Lung (tissue), 12 donors: ENCODE results near the gene DENND6B. TPM values are rescaled to one million over a fixed set of nuclear protein-coding genes. Genes with fewer than 3 reads are reported as not detected.
A peak's percentile ranks its signal among the peaks of the same experiment; 100 is the strongest.

Experiments used
- ATAC-seq: fragments of 200-7000 bp; cut with Tn5 transposase; one replicate; pipeline ENCODE4 v1.9.1; 2020; ENCODE audit warnings: moderate number of reproducible peaks; ENCODE audit not compliant: insufficient read depth, low FRiP score
- DNase-seq, 3 donors: peaks; one replicate each; pipeline ENCODE4 v3.0.0-alpha.2; 2013 to 2017
- H3K27ac ChIP-seq, 2 donors: one replicate each; pipeline ENCODE4 v1.5.1; 2013; ENCODE audit warnings: mild to moderate bottlenecking in 2 of 2, moderate library complexity in 2 of 2, control low read depth in 1 of 2, inconsistent platforms in 1 of 2, low read depth in 1 of 2, low read length in 1 of 2
- H3K27me3 ChIP-seq, 3 donors: one replicate each; pipeline ENCODE4 v1.5.1; 2013; ENCODE audit warnings: low read length in 2 of 3; ENCODE audit not compliant: control insufficient read depth in 3 of 3, insufficient read depth in 3 of 3
- H3K36me3 ChIP-seq, 4 donors: one replicate each; pipeline ENCODE4 v1.5.1; 2013; ENCODE audit warnings: low read length in 4 of 4, mild to moderate bottlenecking in 1 of 4, moderate library complexity in 1 of 4; ENCODE audit not compliant: control insufficient read depth in 4 of 4, insufficient read depth in 4 of 4
- H3K4me1 ChIP-seq, 5 donors: one replicate each; pipeline ENCODE4 v1.5.1; 2013; ENCODE audit warnings: low read length in 5 of 5, mild to moderate bottlenecking in 2 of 5, moderate library complexity in 1 of 5; ENCODE audit not compliant: control insufficient read depth in 5 of 5, insufficient read depth in 5 of 5
- H3K4me3 ChIP-seq: one replicate; pipeline ENCODE4 v1.5.1; 2013; ENCODE audit warnings: mild to moderate bottlenecking, control low read depth, moderate library complexity
- H3K9ac ChIP-seq, 2 donors: one replicate each; pipeline ENCODE4 v1.5.1; 2013; ENCODE audit warnings: low read length in 2 of 2, control low read depth in 1 of 2; ENCODE audit not compliant: insufficient read depth in 1 of 2
- H3K9me3 ChIP-seq, 4 donors: one replicate each; pipeline ENCODE4 v1.5.1; 2013; ENCODE audit warnings: low read length in 3 of 4, mild to moderate bottlenecking in 1 of 4, moderate library complexity in 1 of 4; ENCODE audit not compliant: control insufficient read depth in 4 of 4, insufficient read depth in 3 of 4
- CTCF ChIP-seq: IDR thresholded peaks from 2 replicates; pipeline ENCODE4 v1.5.1; 2012; ENCODE audit warnings: mild to moderate bottlenecking; ENCODE audit errors: control extremely low read depth, extremely low read depth
- WGBS, 2 donors: extraction: QIAGEN DNeasy Blood & Tissue Kit; methylation state at CpG; one replicate each; pipeline ENCODE4 v1.1.7; 2013; 5-methylcytosine and 5-hydroxymethylcytosine counted together
- polyA plus RNA-seq, 2 donors: library from polyadenylated mRNA; stranded (reverse); fragments of 200-250 nt; gene quantifications; one replicate each; pipeline ENCODE4 v1.2.1, GENCODE V29; 2013
- total RNA-seq, 2 donors: library from RNA; depleted of rRNA in 1 of 2; stranded (reverse); fragments of >200 nt in 1 of 2; gene quantifications; one replicate each; pipeline ENCODE4 v1.2.1, GENCODE V29; 2014 to 2021
- donor health status: control.
- donor health status: control.
- donor health status: Bipolar disorder and iron deficiency.
- donor health status: healthy.
- donor health status: DM: yes; HTN: yes; CAD: no.

Gene DENND6B
- total and polyA plus RNA-seq, 4 donors: 8.0 to 26.0 (median 12.6) TPM

GRCh38 chr22:50278461-50278860, 48.4 kb downstream of the DENND6B start:
- H3K27ac ChIP-seq: no peak overlapping the region
- no peaks in the 10 kb centered on the region for H3K9me3 ChIP-seq
- H3K27me3 ChIP-seq: no peaks in the 10 kb centered on the region
- peaks cover 0 to 7% (median 4%) of the 10 kb centered on the region in 5 donors for H3K4me1 ChIP-seq
- 94% methylated on average over 21 of the region's 21 CpGs for WGBS, 2 donors
- no peak for TF ChIP-seq CTCF
- H3K36me3 ChIP-seq: peaks cover 7 to 81% (median 21%) of the 10 kb centered on the region in 4 donors
- no peak for DNase-seq
- ATAC-seq: no peak
- H3K9ac ChIP-seq: no peak overlapping the region
- H3K4me3 ChIP-seq: no peak overlapping the region

GRCh38 chr22:50277761-50278160, 49.1 kb downstream of the DENND6B start:
- ATAC-seq (no peak), DNase-seq (no peak)
- Histone ChIP-seq H3K4me1 (peaks cover 0 to 6% (median 4%) of the 10 kb centered on the region in 5 donors), H3K4me3 (no peak overlapping the region), H3K9ac (no peak overlapping the region), H3K27me3 (no peaks in the 10 kb centered on the region), H3K27ac (no peak overlapping the region), H3K9me3 (no peaks in the 10 kb centered on the region), H3K36me3 (peaks cover 7 to 74% (median 19%) of the 10 kb centered on the region in 4 donors)
- TF ChIP-seq CTCF: no peak
- WGBS, 2 donors: 86 to 88% methylated on average over 25 of the region's 25 CpGs

- H3K36me3 ChIP-seq: peaks cover 4 to 57% (median 12%) of the 10 kb centered on the region in 4 donors
These were observed 50.7 kb downstream of the DENND6B start for GRCh38 chr22:50276143-50276542.

More at GRCh38 chr22:50276143-50276542, 50.7 kb downstream of the DENND6B start:
- H3K4me1 ChIP-seq: peaks cover 0 to 11% (median 3%) of the 10 kb centered on the region in 5 donors
- ATAC-seq (peak; percentile 86), DNase-seq (peak in 1 of 3 donors; percentile 56)
- H3K9me3 ChIP-seq: no peaks in the 10 kb centered on the region
- H3K27me3 ChIP-seq: no peaks in the 10 kb centered on the region
- WGBS, 2 donors: 65 to 74% methylated on average over 20 to 25 of the region's 25 CpGs
- H3K9ac ChIP-seq: no peak overlapping the region
- peak overlapping the region in 1 of 2 donors; percentile 54 for H3K27ac ChIP-seq
- TF ChIP-seq CTCF: peak; percentile 65
- H3K4me3 ChIP-seq: no peak overlapping the region
